Caco-2 (cell line): ENCODE data around the gene FBXL16. TPM values are rescaled to one million over a fixed set of nuclear protein-coding genes. Genes with fewer than 3 reads are reported as not detected.

ENCODE experiments used
- BruUV-seq: library from RNA; stranded (reverse); fragments of 400-500 nt; replicated peaks from 2 replicates; lab custom pipeline; 2021; lab: Mats Ljungman, UMichigan
- CTCF ChIA-PET: fragments of 300-600 bp; sonication (Branson Sonifier 250); formaldehyde crosslinking; loops from one replicate; lab custom pipeline; 2022; ENCODE audit warnings: antibody characterized with exemption; lab: Charles Lee
- POLR2A ChIA-PET: fragments of 300-600 bp; sonication (Branson Sonifier 250); formaldehyde crosslinking; loops from one replicate; lab custom pipeline; 2022; ENCODE audit warnings: antibody characterized with exemption; lab: Charles Lee
- DNase-seq, 2 experiments: peaks; one replicate each; pipeline versions ENCODE4 v3.0.0 to v3.0.0-alpha.2; 2020 to 2022
- H3K27me3 ChIP-seq: replicated peaks from 2 replicates; pipeline ENCODE4 v1.6.0; 2011; ENCODE audit warnings: low read length; ENCODE audit not compliant: control insufficient read depth, insufficient read depth
- H3K36me3 ChIP-seq: 2 replicates; pipeline ENCODE4 v1.5.1; 2011; ENCODE audit warnings: low read length; ENCODE audit not compliant: control insufficient read depth, insufficient read depth
- H3K4me1 ChIP-seq: fragments of 250-450 bp; sonication (Bioruptor Pico); 2 replicates; pipeline ENCODE4 v1.5.1; 2020; ENCODE audit warnings: mild to moderate bottlenecking
- H3K4me3 ChIP-seq: 2 replicates; pipeline ENCODE4 v1.5.1; 2011; ENCODE audit warnings: low read depth, mild to moderate bottlenecking, control low read depth, low read length
- H3K9me3 ChIP-seq: fragments of 250-450 bp; sonication (Bioruptor Pico); 2 replicates; pipeline ENCODE4 v1.5.1; 2020; ENCODE audit warnings: mild to moderate bottlenecking, moderate library complexity
- H3K27ac Mint-ChIP-seq: one replicate; pipeline ENCODE4 v1.8.0; 2022; ENCODE audit warnings: mixed read lengths; ENCODE audit not compliant: unreplicated experiment
- H3K27me3 Mint-ChIP-seq: one replicate; pipeline ENCODE4 v1.8.0; 2022; ENCODE audit warnings: mixed read lengths; ENCODE audit not compliant: insufficient read depth, unreplicated experiment
- H3K36me3 Mint-ChIP-seq: one replicate; pipeline ENCODE4 v1.8.0; 2022; ENCODE audit warnings: mild to moderate bottlenecking, mixed read lengths; ENCODE audit not compliant: insufficient read depth, unreplicated experiment
- H3K4me1 Mint-ChIP-seq: one replicate; pipeline ENCODE4 v1.8.0; 2022; ENCODE audit warnings: low read depth, mixed read lengths; ENCODE audit not compliant: unreplicated experiment
- H3K4me3 Mint-ChIP-seq: one replicate; pipeline ENCODE4 v1.8.0; 2022; ENCODE audit warnings: mild to moderate bottlenecking, moderate library complexity, mixed read lengths; ENCODE audit not compliant: unreplicated experiment
- H3K9me3 Mint-ChIP-seq: one replicate; pipeline ENCODE4 v1.8.0; 2022; ENCODE audit warnings: mixed read lengths; ENCODE audit not compliant: unreplicated experiment
- CTCF ChIP-seq, 2 experiments: fragments of 200-600 bp in 1 of 2; IDR thresholded peaks; 1 replicate in 1 of 2; 2 replicates in 1 of 2; pipeline versions ENCODE4 v1.5.1 to v1.8.0; 2011 to 2022; ENCODE audit warnings: antibody characterized with exemption in 1 of 2, control low read depth in 1 of 2, inconsistent platforms in 1 of 2, low read depth in 1 of 2, low read length in 1 of 2, mild to moderate bottlenecking in 1 of 2, moderate library complexity in 1 of 2; ENCODE audit not compliant: insufficient read depth in 1 of 2, severe bottlenecking in 1 of 2, unreplicated experiment in 1 of 2
- intact Hi-C: fragments of 100-400 bp; cut with micrococcal nuclease; formaldehyde crosslinking; loops from one replicate; pipeline ENCODE4 v1.10.0; 2022; ENCODE audit not compliant: unreplicated experiment
- total RNA-seq: library from RNA; stranded (reverse); gene quantifications from 2 replicates; pipeline ENCODE4 v1.2.3, GENCODE V29; 2022

FBXL16 gene
- total RNA-seq, 1 experiment from 2014 or later, result 10.5 TPM

- H3K4me3 Mint-ChIP-seq, result peak overlapping the region; percentile 64
- H3K4me1 Mint-ChIP-seq, result no peaks in the 10 kb centered on the region
- H3K27ac Mint-ChIP-seq, result no peak overlapping the region
- TF ChIP-seq CTCF (IDR thresholded peaks at IDR 0.05; ENCODE audit: insufficient read depth in 1 of 2, low read depth in 1 of 2, low read length in 1 of 2, severe bottlenecking in 1 of 2, unreplicated experiment in 1 of 2), result no peak
- peaks cover 18% of the 10 kb centered on the region for H3K36me3 Mint-ChIP-seq
- peak; percentile 72 to 86 for DNase-seq
- Histone ChIP-seq H3K27me3 (no peaks in the 10 kb centered on the region), H3K4me1 (peaks cover 3% of the 10 kb centered on the region; the same call in 1 of the 2 replicates), H3K36me3 (no peaks in the 10 kb centered on the region), H3K4me3 (peak overlapping the region; percentile 65), H3K9me3 (no peaks in the 10 kb centered on the region)
- CTCF ChIA-PET, result interaction anchor here (0.6 to 1.1 kb wide), 4 partner anchors 9 to 16 kb away, joined by 4 to 10 read pairs (median 6); partner anchors contain the start of gene METRN
- POLR2A ChIA-PET, result interaction anchor here (1.0 to 1.5 kb wide), 2 partner anchors 12 to 13 kb away, joined by 3 to 4 read pairs; partner anchors contain the start of gene CIAO3
- H3K27me3 Mint-ChIP-seq, result no peaks in the 10 kb centered on the region
- intact Hi-C loops, result no loop called here
- no TSS peak for BruUV-seq
- H3K9me3 Mint-ChIP-seq, result no peaks in the 10 kb centered on the region
Observed at GRCh38 chr16:728131-728889, 22.7 kb upstream of the FBXL16 start.

- CTCF ChIA-PET, result interaction anchor here (0.6 to 1.5 kb wide), 5 partner anchors 8 to 21 kb away, joined by 4 to 10 read pairs (median 5); partner anchors contain the start of gene METRN
- Mint-ChIP-seq H3K4me3 (peak overlapping the region; percentile 64), H3K27me3 (no peaks in the 10 kb centered on the region), H3K36me3 (peaks cover 11% of the 10 kb centered on the region), H3K9me3 (no peaks in the 10 kb centered on the region), H3K4me1 (no peaks in the 10 kb centered on the region), H3K27ac (no peak overlapping the region)
- intact Hi-C loops, result no loop called here
- H3K27me3 ChIP-seq, result no peaks in the 10 kb centered on the region
- no peak for TF ChIP-seq CTCF (IDR thresholded peaks at IDR 0.05; ENCODE audit: insufficient read depth in 1 of 2, low read depth in 1 of 2, low read length in 1 of 2, severe bottlenecking in 1 of 2, unreplicated experiment in 1 of 2)
- peak overlapping the region; percentile 65 for H3K4me3 ChIP-seq
- POLR2A ChIA-PET, result interaction anchor here (1.0 to 1.5 kb wide), 2 partner anchors 11 to 14 kb away, joined by 3 to 4 read pairs; partner anchors contain the start of gene CIAO3
- H3K36me3 ChIP-seq, result no peaks in the 10 kb centered on the region
- H3K9me3 ChIP-seq, result no peaks in the 10 kb centered on the region
- DNase-seq, result no peak
- no TSS peak for BruUV-seq
- H3K4me1 ChIP-seq, result peaks cover 3% of the 10 kb centered on the region; the same call in 1 of the 2 replicates
Observed at GRCh38 chr16:727291-727977, 21.8 kb upstream of the FBXL16 start.
